GM21381 (cell line): ENCODE measurements around the gene BBS9.
A peak's percentile ranks its signal among the peaks of the same experiment; 100 is the strongest.
"Not testable (repeated sequence)": the region's sequence is repeated elsewhere in the genome, so short reads cannot be mapped to it uniquely, and the experiment has no call there.

Experiments
- ATAC-seq: cut with Tn5 transposase; IDR thresholded peaks from one replicate; pipeline ENCODE4 v1.9.1; 2021; ENCODE audit warnings: mild to moderate bottlenecking, moderate library complexity; ENCODE audit not compliant: unreplicated experiment

Gene BBS9

GRCh38 chr7:33423646-33424020 is 294.3 kb downstream of the BBS9 start:
- ATAC-seq, result peak; percentile 92

- no peak for ATAC-seq
Measured at GRCh38 chr7:33425395-33425794, 296.0 kb downstream of the BBS9 start.

DNA sequence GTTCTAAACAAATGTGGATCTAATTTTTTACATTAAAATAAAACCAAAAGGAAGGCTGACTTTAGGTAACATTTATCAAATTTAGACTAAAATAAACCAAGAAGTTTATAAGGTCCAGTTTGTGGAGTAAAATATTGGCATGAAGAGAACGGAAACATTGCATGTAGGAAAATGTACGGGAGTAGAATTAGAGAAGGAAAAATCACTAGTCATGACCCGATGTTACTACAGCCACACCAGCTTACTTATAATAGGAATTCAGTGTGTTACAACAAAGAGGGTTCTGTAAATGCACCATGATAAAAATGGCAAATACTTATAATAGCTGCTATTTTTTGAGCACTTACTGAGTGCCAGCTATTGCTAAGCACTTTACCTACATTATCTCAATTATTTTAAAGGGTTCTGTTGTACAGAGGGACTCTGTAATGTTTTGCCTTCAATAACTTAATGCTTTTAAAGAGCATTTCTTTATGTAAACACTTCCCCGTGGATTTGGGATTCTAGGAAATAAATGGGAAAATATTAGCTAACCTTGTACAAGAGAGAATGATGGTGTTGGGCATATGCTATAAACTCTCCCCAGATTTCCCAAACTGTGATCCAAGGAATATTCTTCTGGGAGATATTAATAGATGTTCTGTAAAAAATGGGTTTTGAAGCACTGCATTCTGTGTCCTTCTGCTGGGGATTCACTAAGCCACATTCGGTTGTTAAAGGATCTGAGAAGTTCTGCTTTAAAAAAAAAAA is 296.7 kb downstream of the BBS9 start:
- ATAC-seq, result no peak

DNA sequence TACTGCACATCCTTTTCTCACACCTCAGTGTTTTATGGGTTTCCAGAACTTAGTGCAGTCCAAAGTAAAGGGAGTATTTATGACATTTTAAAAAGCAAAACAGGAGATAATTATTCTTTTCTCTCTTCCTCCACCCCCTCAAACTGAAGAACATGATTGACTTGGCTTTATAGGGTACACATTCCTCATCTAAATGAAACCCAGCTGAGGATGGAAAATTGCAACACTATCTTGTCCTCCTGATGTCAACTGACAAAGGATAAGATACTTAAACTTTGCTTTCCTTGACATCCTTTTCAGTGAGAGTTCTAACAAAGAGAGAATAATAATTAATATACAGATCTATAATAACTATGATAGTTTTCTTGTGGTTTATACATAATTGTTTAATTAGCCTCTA is 299.1 kb downstream of the BBS9 start:
- no peak for ATAC-seq

GRCh38 chr7:33431543-33431942 is 302.2 kb downstream of the BBS9 start:
- ATAC-seq, result no peak

- no peak for ATAC-seq
Measured at GRCh38 chr7:33432821-33433220, 303.5 kb downstream of the BBS9 start.

GRCh38 chr7:33433357-33433756 is 304.0 kb downstream of the BBS9 start:
- no peak for ATAC-seq

DNA sequence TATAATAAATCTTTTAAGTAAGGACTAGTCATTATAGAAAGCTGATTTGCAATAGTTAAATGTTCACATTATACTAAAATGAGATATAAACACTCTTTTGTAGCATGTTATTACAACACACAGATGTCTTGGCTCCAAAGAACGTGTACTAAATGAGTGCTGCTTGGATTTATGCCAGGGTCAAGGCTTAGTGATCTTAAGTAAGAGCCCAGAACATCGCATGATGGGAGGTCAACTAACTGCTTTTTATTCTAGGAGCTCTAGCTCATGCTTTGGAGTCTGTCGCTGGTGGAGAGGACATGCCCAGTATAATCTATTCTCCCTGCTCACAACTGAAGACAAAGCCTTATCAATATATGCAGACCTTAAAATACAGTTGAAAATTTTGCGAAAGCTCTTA is 315.1 kb downstream of the BBS9 start:
- ATAC-seq, result no peak

GRCh38 chr7:33446551-33446950 is 317.2 kb downstream of the BBS9 start:
- no peak for ATAC-seq

GRCh38 chr7:33448035-33448434 is 318.7 kb downstream of the BBS9 start:
- no peak for ATAC-seq

- no peak for ATAC-seq
Measured at GRCh38 chr7:33449847-33450246, 320.5 kb downstream of the BBS9 start.

DNA sequence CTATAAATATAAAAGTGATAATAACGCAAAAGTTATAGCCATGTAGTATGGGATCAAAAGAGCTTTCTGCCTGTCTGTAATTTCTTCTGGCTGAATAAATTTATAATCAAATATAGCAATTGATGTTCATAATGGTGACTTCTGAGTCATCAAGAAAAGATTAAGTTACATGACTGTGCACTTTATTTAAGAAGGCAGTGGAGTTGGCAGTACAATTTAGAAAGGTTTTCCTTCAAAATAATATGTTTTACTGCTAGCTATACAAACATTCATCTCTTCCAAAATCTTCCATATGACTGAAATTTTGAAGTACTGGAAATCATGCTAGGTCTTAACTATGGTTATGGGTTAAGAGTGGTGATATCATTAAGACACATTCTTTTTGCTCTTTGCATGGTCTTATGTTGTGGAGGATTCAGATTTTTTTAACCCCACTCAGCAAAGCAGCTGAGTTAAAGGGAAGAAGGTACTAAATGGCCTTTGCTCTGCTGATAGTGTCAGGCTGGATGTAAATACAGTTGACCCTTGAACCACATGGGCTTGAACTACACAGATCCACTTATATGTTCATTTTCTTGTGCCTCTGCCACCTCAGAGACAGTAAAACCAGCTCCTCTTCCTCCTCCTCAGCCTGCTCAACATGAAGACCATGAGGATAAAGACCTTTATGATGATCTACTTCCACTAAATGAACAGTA is 323.6 kb downstream of the BBS9 start:
- ATAC-seq, result no peak

- ATAC-seq, result no peak
Measured at GRCh38 chr7:33457039-33457438, 327.7 kb downstream of the BBS9 start.

DNA sequence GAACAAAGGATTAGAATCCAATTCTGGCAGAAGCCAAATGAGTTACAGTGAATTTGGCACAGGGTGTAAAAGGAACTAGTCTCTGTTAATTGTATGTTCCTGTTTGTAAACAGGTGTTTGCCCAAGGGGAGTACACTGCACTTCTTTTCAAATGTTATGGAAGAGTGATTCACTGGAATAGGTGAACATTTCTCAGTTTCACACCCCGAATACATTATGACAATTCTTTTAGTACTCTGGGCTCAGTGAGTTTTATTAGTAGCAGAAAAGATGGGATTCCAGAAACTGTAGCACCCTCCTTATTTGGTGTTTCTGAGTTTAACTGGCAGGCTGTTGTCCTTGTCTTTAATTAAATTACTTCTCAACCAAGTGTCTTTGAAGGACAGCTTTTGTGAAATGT is 329.2 kb downstream of the BBS9 start:
- ATAC-seq, result no peak

- ATAC-seq, result no peak
Measured at GRCh38 chr7:33459340-33459751, 330.0 kb downstream of the BBS9 start.

DNA sequence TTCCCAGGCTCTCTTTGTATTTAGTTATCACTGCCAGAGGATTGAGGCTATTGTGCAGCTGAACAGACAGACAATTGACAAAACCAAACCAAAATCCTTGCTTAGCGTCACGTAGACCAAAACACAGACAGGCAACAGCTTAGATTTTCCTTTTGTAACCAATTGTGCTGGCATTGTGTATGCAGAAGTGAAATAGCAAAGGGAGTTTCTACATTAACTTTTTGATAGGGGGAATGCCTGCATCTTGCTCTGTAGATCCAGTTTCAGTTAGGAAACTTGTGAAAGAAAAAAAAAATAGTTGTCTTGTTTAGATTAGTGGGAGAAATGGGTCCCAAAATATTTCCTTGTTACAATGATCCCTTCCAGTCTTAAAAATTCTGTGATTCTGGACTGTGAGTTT is 333.8 kb downstream of the BBS9 start:
- ATAC-seq, result no peak

- ATAC-seq, result no peak
Measured at GRCh38 chr7:33466203-33466602, 336.8 kb downstream of the BBS9 start.

GRCh38 chr7:33471636-33472242 is 342.4 kb downstream of the BBS9 start:
- no peak for ATAC-seq

DNA sequence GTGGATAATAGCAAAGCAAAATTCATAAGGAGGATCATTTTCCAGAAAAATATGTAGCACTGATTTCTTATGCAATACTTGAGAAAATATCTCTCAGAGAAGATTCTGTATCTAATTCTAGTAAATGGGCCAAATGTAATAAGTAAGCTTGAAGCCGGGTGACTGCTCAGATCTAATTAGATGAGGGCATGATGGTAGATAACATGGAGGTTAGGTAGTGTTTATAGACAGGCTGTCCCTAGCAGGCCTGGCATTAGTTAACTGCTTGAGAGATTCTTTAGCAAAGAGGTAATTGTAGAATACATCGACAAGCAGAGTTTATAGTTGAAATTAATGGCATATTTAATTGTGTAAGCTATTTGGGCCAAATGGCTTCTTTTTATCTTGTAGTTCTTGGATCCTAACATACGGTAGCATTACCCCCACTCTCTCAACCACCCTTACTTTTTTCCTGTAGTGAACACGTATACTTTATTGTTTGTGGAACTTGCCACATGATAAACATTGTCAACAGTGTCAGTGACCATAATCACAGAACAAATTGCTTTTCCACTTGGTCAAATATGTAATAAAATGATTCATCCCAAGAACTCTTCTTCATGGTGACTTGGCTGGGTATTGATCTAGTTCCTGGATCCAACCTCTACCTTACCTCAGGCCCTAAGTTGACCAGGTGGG is 343.1 kb downstream of the BBS9 start:
- no peak for ATAC-seq

- no peak for ATAC-seq
Measured at GRCh38 chr7:33477719-33478480, 348.5 kb downstream of the BBS9 start.

DNA sequence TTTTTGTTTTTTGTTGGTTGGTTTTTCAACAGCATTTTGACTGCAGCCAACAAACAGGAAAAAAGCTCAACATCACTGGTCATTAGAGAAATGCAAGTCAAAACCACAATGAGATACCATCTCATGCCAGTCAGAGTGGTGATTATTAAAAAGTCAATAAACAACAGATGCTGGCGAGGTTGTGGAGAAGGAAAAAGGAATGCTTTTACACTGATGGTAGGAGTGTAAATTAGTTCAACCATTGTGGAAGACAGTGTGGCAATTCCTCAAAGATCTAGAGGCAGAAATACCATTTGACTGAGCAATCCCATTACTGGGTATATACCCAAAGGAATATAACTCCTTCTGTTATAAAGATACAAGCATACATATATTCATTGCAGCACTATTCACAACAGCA is 355.1 kb downstream of the BBS9 start:
- ATAC-seq, result not testable (repeated sequence)
